H1 (cell line): Measurements from ENCODE around the gene SLC25A45. TPM values are rescaled to one million over a fixed set of nuclear protein-coding genes. Genes with fewer than 3 reads are reported as not detected.

Experiments
- CTCF ChIA-PET: fragments of 300-600 bp; sonication (Branson Sonifier 250); formaldehyde crosslinking; loops from one replicate; lab custom pipeline; 2021; ENCODE audit not compliant: partially characterized antibody; lab: Charles Lee
- POLR2A ChIA-PET: fragments of 300-600 bp; sonication (Branson Sonifier 250); formaldehyde crosslinking; loops from one replicate; lab custom pipeline; 2021; ENCODE audit warnings: inconsistent platforms; ENCODE audit not compliant: partially characterized antibody; lab: Charles Lee
- DNase-seq, 2 experiments: peaks; one replicate each; pipeline versions ENCODE4 v3.0.0 to v3.0.0-alpha.2; 2010 to 2022; ENCODE audit warnings: low spot score in 2 of 2, low read depth in 1 of 2, mixed read lengths in 1 of 2
- FAIRE-seq: peaks from 2 replicates; lab custom pipeline; 2011; peaks lifted over from hg19 to GRCh38; lab: Jason Lieb, UNC
- H2AFZ ChIP-seq: 2 replicates; pipeline ENCODE4 v1.8.1; 2012; ENCODE audit warnings: low read length, inconsistent platforms
- H2AK5ac ChIP-seq: 2 replicates; pipeline ENCODE4 v1.6.1; 2013; ENCODE audit warnings: low read depth, low read length
- H2BK120ac ChIP-seq: replicated peaks from 2 replicates; pipeline ENCODE3; 2013; ENCODE audit warnings: low read depth, low read length, inconsistent platforms
- H2BK12ac ChIP-seq: 2 replicates; pipeline ENCODE4 v1.6.1; 2013; ENCODE audit warnings: low read depth, low read length
- H2BK15ac ChIP-seq: 2 replicates; pipeline ENCODE4 v1.6.1; 2013; ENCODE audit warnings: low read length
- H2BK20ac ChIP-seq: 2 replicates; pipeline ENCODE4 v1.6.1; 2013; ENCODE audit warnings: low read length
- H2BK5ac ChIP-seq: 2 replicates; pipeline ENCODE4 v1.6.1; 2013; ENCODE audit warnings: low read depth, low read length
- H3K14ac ChIP-seq: 2 replicates; pipeline ENCODE4 v1.6.1; 2013; ENCODE audit warnings: inconsistent platforms; ENCODE audit not compliant: insufficient read length
- H3K18ac ChIP-seq: 2 replicates; pipeline ENCODE4 v1.6.1; 2013; ENCODE audit warnings: low read length; ENCODE audit errors: extremely low read depth
- H3K23ac ChIP-seq: 2 replicates; pipeline ENCODE4 v1.6.1; 2013; ENCODE audit warnings: inconsistent platforms; ENCODE audit not compliant: insufficient read length
- H3K23me2 ChIP-seq: 2 replicates; pipeline ENCODE4 v1.6.1; 2013; ENCODE audit warnings: low read depth, low read length
- H3K27ac ChIP-seq: 2 replicates; pipeline ENCODE4 v1.6.1; 2011; ENCODE audit warnings: low read depth, low read length, inconsistent platforms
- H3K27me3 ChIP-seq, 4 experiments: replicated peaks in 1 of 4; 1 replicate in 1 of 4; 2 replicates in 3 of 4; pipeline versions ENCODE4 v1.6.1 to v1.8.1; 2011 to 2013; ENCODE audit warnings: low read length in 3 of 4, mild to moderate bottlenecking in 3 of 4, inconsistent platforms in 2 of 4, mixed read lengths in 2 of 4, moderate library complexity in 1 of 4; ENCODE audit not compliant: control insufficient read depth in 3 of 4, insufficient read depth in 3 of 4; ENCODE audit errors: extremely low read depth in 1 of 4
- H3K36me3 ChIP-seq, 4 experiments: 2 replicates each; pipeline versions ENCODE4 v1.6.1 to v1.8.1; 2011 to 2013; ENCODE audit warnings: mild to moderate bottlenecking in 4 of 4, low read length in 3 of 4, moderate library complexity in 2 of 4, control low read depth in 1 of 4, inconsistent platforms in 1 of 4; ENCODE audit not compliant: insufficient read depth in 4 of 4, control insufficient read depth in 2 of 4
- H3K4ac ChIP-seq: replicated peaks from 2 replicates; pipeline ENCODE3; 2013; ENCODE audit warnings: low read length, low read depth, mixed read lengths, inconsistent platforms; ENCODE audit not compliant: insufficient read length
- H3K4me1 ChIP-seq, 4 experiments: replicated peaks in 1 of 4; 1 replicate in 1 of 4; 2 replicates in 3 of 4; pipeline versions ENCODE4 v1.6.1 to v1.8.1; 2011 to 2013; ENCODE audit warnings: low read length in 3 of 4, inconsistent platforms in 2 of 4, mixed read lengths in 1 of 4; ENCODE audit not compliant: insufficient read depth in 4 of 4, control insufficient read depth in 3 of 4
- H3K4me2 ChIP-seq, 2 experiments: 2 replicates each; pipeline versions ENCODE4 v1.6.1 to v1.8.1; 2011 to 2013; ENCODE audit warnings: low read depth in 2 of 2, low read length in 2 of 2, control low read depth in 1 of 2, inconsistent platforms in 1 of 2, mild to moderate bottlenecking in 1 of 2; ENCODE audit not compliant: insufficient read depth in 1 of 2
- H3K4me3 ChIP-seq, 4 experiments: fragments of 200-600, 300-600 bp in 1 of 4; sonication (generic), shearing (Covaris generic), sonication (Bioruptor Twin) in 1 of 4; 2 replicates each; pipeline versions ENCODE4 v1.5.1 to v1.8.1; 2011 to 2016; ENCODE audit warnings: low read length in 4 of 4, low read depth in 3 of 4, control low read depth in 2 of 4, inconsistent platforms in 2 of 4, mild to moderate bottlenecking in 2 of 4, mixed read lengths in 1 of 4, moderate library complexity in 1 of 4; ENCODE audit not compliant: insufficient read depth in 2 of 4; ENCODE audit errors: extremely low read depth in 1 of 4
- H3K56ac ChIP-seq: replicated peaks from 2 replicates; pipeline ENCODE3; 2013; ENCODE audit warnings: low read depth, mild to moderate bottlenecking, mixed read lengths, low read length, inconsistent platforms; ENCODE audit not compliant: insufficient read length
- H3K79me1 ChIP-seq: 2 replicates; pipeline ENCODE4 v1.6.1; 2013; ENCODE audit warnings: low read depth, low read length, control low read depth
- H3K79me2 ChIP-seq, 2 experiments: 2 replicates each; pipeline versions ENCODE4 v1.6.1 to v1.8.1; 2012 to 2013; ENCODE audit warnings: low read length in 2 of 2, mild to moderate bottlenecking in 2 of 2, inconsistent platforms in 1 of 2; ENCODE audit not compliant: insufficient read depth in 2 of 2, control insufficient read depth in 1 of 2
- H3K9ac ChIP-seq, 4 experiments: replicated peaks in 1 of 4; 1 replicate in 1 of 4; 2 replicates in 3 of 4; pipeline versions ENCODE4 v1.6.1 to v1.8.1; 2011 to 2013; ENCODE audit warnings: low read depth in 3 of 4, low read length in 3 of 4, control low read depth in 2 of 4, mild to moderate bottlenecking in 2 of 4, moderate library complexity in 2 of 4, inconsistent platforms in 1 of 4; ENCODE audit errors: extremely low read depth in 1 of 4
- H3K9me3 ChIP-seq, 2 experiments: 2 replicates each; pipeline versions ENCODE4 v1.6.1 to v1.8.1; 2012 to 2013; ENCODE audit warnings: mild to moderate bottlenecking in 2 of 2, moderate library complexity in 2 of 2, control low read depth in 1 of 2, inconsistent platforms in 1 of 2, low read depth in 1 of 2, low read length in 1 of 2, mixed read lengths in 1 of 2; ENCODE audit not compliant: insufficient read depth in 2 of 2
- H4K20me1 ChIP-seq, 2 experiments: replicated peaks in 1 of 2; 2 replicates each; pipeline versions ENCODE3 to v1.8.1; 2011 to 2013; ENCODE audit warnings: inconsistent platforms in 2 of 2, low read length in 2 of 2, mild to moderate bottlenecking in 1 of 2; ENCODE audit not compliant: insufficient read depth in 2 of 2, control insufficient read depth in 1 of 2
- H4K5ac ChIP-seq: 2 replicates; pipeline ENCODE4 v1.6.1; 2013; ENCODE audit warnings: low read length, low read depth, mixed read lengths, inconsistent platforms; ENCODE audit not compliant: insufficient read length
- H4K8ac ChIP-seq: 2 replicates; pipeline ENCODE4 v1.8.0; 2013; ENCODE audit warnings: mild to moderate bottlenecking, moderate library complexity, low read length, inconsistent platforms; ENCODE audit not compliant: insufficient read depth; ENCODE audit errors: extremely low read depth
- H4K91ac ChIP-seq: replicated peaks from 2 replicates; pipeline ENCODE3; 2013; ENCODE audit warnings: low read length, mixed read lengths, inconsistent platforms; ENCODE audit not compliant: insufficient read length
- GTF2F1 ChIP-seq: IDR thresholded peaks from 2 replicates; pipeline ENCODE4 v1.6.1; 2012; ENCODE audit warnings: low read depth, low read length, improper control_type of control experiment, borderline replicate concordance
- MAFK ChIP-seq: IDR thresholded peaks from 2 replicates; pipeline ENCODE4 v1.6.1; 2012; ENCODE audit warnings: low read depth, mild to moderate bottlenecking, improper control_type of control experiment, low read length
- RNF2 ChIP-seq: fragments of 200-900, 300-1000 bp; sonication (generic); IDR thresholded peaks from 2 replicates; pipeline ENCODE4 v1.7.1; 2016; ENCODE audit warnings: borderline replicate concordance, low read depth, mild to moderate bottlenecking, antibody characterized with exemption, low read length; ENCODE audit not compliant: poor library complexity, severe bottlenecking; ENCODE audit errors: missing control alignments
- SUZ12 ChIP-seq: fragments of 200-600 bp; sonication (generic); IDR thresholded peaks from 2 replicates; pipeline ENCODE4 v1.6.1; 2012; ENCODE audit warnings: mild to moderate bottlenecking, inconsistent platforms, low read length, moderate library complexity, mixed read lengths
- WGBS, 2 experiments: shearing (Covaris generic) in 1 of 2; methylation state at CpG; one replicate each; pipeline versions ENCODE4 v1.1.6 to v1.1.7; 2013 to 2015; ENCODE audit warnings: low lambda C conversion rate in 2 of 2, mixed read lengths in 2 of 2, inconsistent platforms in 1 of 2, low coverage in 1 of 2, missing lambda C conversion rate in 1 of 2; ENCODE audit not compliant: insufficient replicate concordance in 2 of 2, insufficient coverage in 1 of 2, insufficient read length in 1 of 2; ENCODE audit errors: extremely low coverage in 1 of 2, missing lambda C conversion rate in 1 of 2; 5-methylcytosine and 5-hydroxymethylcytosine counted together
- polyA plus RNA-seq, 7 experiments: library from polyadenylated mRNA; depleted of rRNA in 3 of 7; stranded (reverse) in 5 of 7; unstranded in 2 of 7; fragments of >200 nt in 5 of 7; fragments of 200-250 nt in 2 of 7; gene quantifications; 1 replicate in 5 of 7; 2 replicates in 1 of 7; 4 replicates in 1 of 7; pipeline versions ENCODE4 v1.2.1 to v1.2.3, GENCODE V29; 2011 to 2013; ENCODE audit warnings: missing spikeins in 2 of 7, mixed read lengths in 2 of 7
- total RNA-seq: library from RNA; stranded (reverse); fragmentation: NEBNext Ultra II Directional; extraction: Animal tissue kit (Norgen Biotek cat#: 25700); gene quantifications from 2 replicates; pipeline ENCODE4 v1.2.1, GENCODE V29; 2021

SLC25A45 gene
- total and polyA plus RNA-seq, 2 of the 8 experiments (the other 6 are each of a cell fraction or from before 2014, with no cell fraction given): 0.54 to 0.59 TPM

- H3K4me3 ChIP-seq: no peak overlapping the region
- H3K4me2 ChIP-seq: no peak overlapping the region
- no peak overlapping the region for H2BK120ac ChIP-seq
- DNase-seq (no peak), FAIRE-seq (no peak)
- CTCF ChIA-PET: interaction anchor here (0.6 to 7.8 kb wide), 6 partner anchors 12 to 1053 kb away, joined by 3 to 69 read pairs (median 4); no protein-coding TSS in a partner anchor
- H3K79me1 ChIP-seq: no peaks in the 10 kb centered on the region
- H2AK5ac ChIP-seq: no peak overlapping the region
- no peak for TF ChIP-seq SUZ12
- no peak for TF ChIP-seq RNF2
- no peak for TF ChIP-seq MAFK
- no peak for TF ChIP-seq GTF2F1
- H2AFZ ChIP-seq: no peak overlapping the region
- POLR2A ChIA-PET: interaction anchor here (0.5 to 5.4 kb wide), 10 partner anchors 11 to 632 kb away, joined by 3 to 23 read pairs (median 4); partner anchors contain the start of genes NEAT1 and TIGD3
- no peak overlapping the region for H3K14ac ChIP-seq
- no peaks in the 10 kb centered on the region; a peak in 1 of 7 replicates for H3K4me1 ChIP-seq
- H3K9ac ChIP-seq: no peak overlapping the region
- WGBS, 2 experiments: 75% methylated on average over 2 of the region's 13 CpGs; no CpG with 5 or more reads in 1 of the 2 experiments
- no peak overlapping the region for H4K8ac ChIP-seq
- H3K27ac ChIP-seq: no peak overlapping the region
- peaks cover 0 to 5% of the 10 kb centered on the region in 2 experiments for H4K20me1 ChIP-seq
- H3K79me2 ChIP-seq: no peaks in the 10 kb centered on the region
- H2BK15ac ChIP-seq: no peak overlapping the region
- no peaks in the 10 kb centered on the region for H3K23me2 ChIP-seq
- no peak overlapping the region for H3K18ac ChIP-seq
- peaks cover 0 to 8% (median 3%) of the 10 kb centered on the region in 4 experiments; a peak in 4 of 8 replicates for H3K36me3 ChIP-seq
- H3K27me3 ChIP-seq: no peaks in the 10 kb centered on the region
- no peak overlapping the region for H3K4ac ChIP-seq
- H2BK5ac ChIP-seq: no peak overlapping the region
- no peak overlapping the region for H4K5ac ChIP-seq
- no peak overlapping the region for H4K91ac ChIP-seq
- no peak overlapping the region for H2BK12ac ChIP-seq
- no peak overlapping the region for H3K23ac ChIP-seq
- no peak overlapping the region for H3K56ac ChIP-seq
- no peaks in the 10 kb centered on the region for H3K9me3 ChIP-seq
- H2BK20ac ChIP-seq: no peak overlapping the region
Measured at GRCh38 chr11:65404210-65404609, 21.8 kb upstream of the SLC25A45 start.
